Measurements from ENCODE around the gene NF2.

Gene NF2

DNA sequence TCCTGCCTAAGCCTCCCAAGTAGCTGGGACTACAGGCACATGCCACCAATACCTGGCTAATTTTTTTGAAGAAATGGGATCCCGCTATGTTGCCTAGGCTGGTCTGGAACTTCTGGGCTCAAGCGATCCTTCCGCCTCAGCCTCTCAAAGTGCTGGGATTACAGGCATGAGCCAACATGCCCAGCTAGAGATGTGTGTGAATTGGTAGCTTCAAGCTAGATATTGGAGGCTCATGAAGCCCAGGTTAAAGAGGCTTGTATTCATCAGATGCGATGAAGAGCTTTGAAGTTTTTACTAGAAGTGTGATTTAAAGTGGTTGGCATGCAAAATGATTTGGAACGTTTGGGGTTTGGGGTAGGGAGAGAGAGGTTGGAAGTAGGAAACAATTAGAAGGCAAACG lies 19.6 kb downstream of the NF2 start:
- H3K36me3 ChIP-seq (ENCODE audit: control insufficient read depth, low read length) = no peaks in the 10 kb centered on the region
- H3K79me2 ChIP-seq (ENCODE audit: control insufficient read depth, low read length) = peaks cover 86% of the 10 kb centered on the region
- H3K4me1 ChIP-seq (ENCODE audit: control insufficient read depth, low read length) = peaks cover 18% of the 10 kb centered on the region
- H3K9me2 ChIP-seq (replicated peaks; ENCODE audit: control insufficient read depth, low read length) = no peaks in the 10 kb centered on the region
- H4K20me1 ChIP-seq (ENCODE audit: control insufficient read depth, insufficient read depth, low read depth, low read length) = peaks cover 26% of the 10 kb centered on the region
- no peaks in the 10 kb centered on the region for H3K27me3 ChIP-seq (ENCODE audit: control insufficient read depth, low read length)
- H3K4me2 ChIP-seq (ENCODE audit: low read length) = no peak overlapping the region
- H3F3A ChIP-seq (ENCODE audit: control insufficient read depth, insufficient read depth) = peaks cover 3% of the 10 kb centered on the region; the same call in 1 of the 2 replicates
- H3K27ac ChIP-seq (ENCODE audit: low read depth, low read length) = no peak overlapping the region
- TF ChIP-seq EZH2phosphoT487 (IDR thresholded peaks at IDR 0.05; ENCODE audit: borderline replicate concordance, low read length) = no peak
- TF ChIP-seq, protein P1, sequence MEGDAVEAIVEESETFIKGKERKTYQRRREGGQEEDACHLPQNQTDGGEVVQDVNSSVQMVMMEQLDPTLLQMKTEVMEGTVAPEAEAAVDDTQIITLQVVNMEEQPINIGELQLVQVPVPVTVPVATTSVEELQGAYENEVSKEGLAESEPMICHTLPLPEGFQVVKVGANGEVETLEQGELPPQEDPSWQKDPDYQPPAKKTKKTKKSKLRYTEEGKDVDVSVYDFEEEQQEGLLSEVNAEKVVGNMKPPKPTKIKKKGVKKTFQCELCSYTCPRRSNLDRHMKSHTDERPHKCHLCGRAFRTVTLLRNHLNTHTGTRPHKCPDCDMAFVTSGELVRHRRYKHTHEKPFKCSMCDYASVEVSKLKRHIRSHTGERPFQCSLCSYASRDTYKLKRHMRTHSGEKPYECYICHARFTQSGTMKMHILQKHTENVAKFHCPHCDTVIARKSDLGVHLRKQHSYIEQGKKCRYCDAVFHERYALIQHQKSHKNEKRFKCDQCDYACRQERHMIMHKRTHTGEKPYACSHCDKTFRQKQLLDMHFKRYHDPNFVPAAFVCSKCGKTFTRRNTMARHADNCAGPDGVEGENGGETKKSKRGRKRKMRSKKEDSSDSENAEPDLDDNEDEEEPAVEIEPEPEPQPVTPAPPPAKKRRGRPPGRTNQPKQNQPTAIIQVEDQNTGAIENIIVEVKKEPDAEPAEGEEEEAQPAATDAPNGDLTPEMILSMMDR (IDR thresholded peaks at IDR 0.05; ENCODE audit: low read depth, low read length, poor library complexity, severe bottlenecking) = no peak
- no peaks in the 10 kb centered on the region for H3K9me3 ChIP-seq (ENCODE audit: control insufficient read depth, insufficient read depth, low read length)
- H3K4me3 ChIP-seq (ENCODE audit: low read length) = no peak overlapping the region

DNA sequence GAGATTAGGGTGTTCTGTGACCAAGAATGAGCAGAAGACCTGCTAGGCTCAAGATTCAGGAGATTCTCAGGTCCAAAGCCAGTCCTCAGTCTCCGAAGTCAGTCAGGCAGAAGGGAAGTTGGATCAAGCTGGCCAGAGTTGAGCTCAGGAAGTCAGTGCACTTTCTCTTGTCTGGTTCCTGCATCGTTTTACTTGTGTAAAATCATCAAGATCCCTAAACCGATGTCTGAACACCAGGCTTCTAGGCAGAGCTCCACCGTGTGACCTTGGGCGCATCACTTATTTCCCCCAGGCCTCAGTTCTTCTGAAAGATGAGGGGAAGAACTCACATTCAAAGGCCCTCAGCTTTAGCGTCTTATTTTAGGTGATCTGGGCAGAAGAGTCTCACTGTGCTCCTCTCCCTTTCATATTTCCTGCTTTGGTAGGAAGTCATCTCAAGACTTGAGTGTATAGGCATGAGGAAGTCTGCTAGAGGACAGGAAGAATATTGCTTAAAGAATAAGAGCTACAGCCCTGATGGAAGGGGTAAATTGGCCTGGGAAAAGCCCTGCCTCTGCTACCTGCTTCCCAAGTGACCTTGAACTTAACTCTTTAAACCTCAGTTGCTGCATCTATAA lies 20.2 kb downstream of the NF2 start:
- Histone ChIP-seq H4K20me1 (ENCODE audit: control insufficient read depth, insufficient read depth, low read depth, low read length) (peaks cover 24% of the 10 kb centered on the region), H3K4me3 (ENCODE audit: low read length) (no peak overlapping the region), H3K4me1 (ENCODE audit: control insufficient read depth, low read length) (peaks cover 18% of the 10 kb centered on the region), H3K79me2 (ENCODE audit: control insufficient read depth, low read length) (peaks cover 84% of the 10 kb centered on the region), H3K4me2 (ENCODE audit: low read length) (no peak overlapping the region), H3K27me3 (ENCODE audit: control insufficient read depth, low read length) (no peaks in the 10 kb centered on the region), H3F3A (ENCODE audit: control insufficient read depth, insufficient read depth) (peaks cover 3% of the 10 kb centered on the region; the same call in 1 of the 2 replicates), H3K9me2 (replicated peaks; ENCODE audit: control insufficient read depth, low read length) (no peaks in the 10 kb centered on the region), H3K9me3 (ENCODE audit: control insufficient read depth, insufficient read depth, low read length) (no peaks in the 10 kb centered on the region), H3K27ac (ENCODE audit: low read depth, low read length) (no peak overlapping the region), H3K36me3 (ENCODE audit: control insufficient read depth, low read length) (no peaks in the 10 kb centered on the region)
- TF ChIP-seq, protein P1 (IDR thresholded peaks at IDR 0.05; ENCODE audit: low read depth, low read length, poor library complexity, severe bottlenecking) = no peak
- TF ChIP-seq EZH2phosphoT487 (IDR thresholded peaks at IDR 0.05; ENCODE audit: borderline replicate concordance, low read length) = no peak

DNA sequence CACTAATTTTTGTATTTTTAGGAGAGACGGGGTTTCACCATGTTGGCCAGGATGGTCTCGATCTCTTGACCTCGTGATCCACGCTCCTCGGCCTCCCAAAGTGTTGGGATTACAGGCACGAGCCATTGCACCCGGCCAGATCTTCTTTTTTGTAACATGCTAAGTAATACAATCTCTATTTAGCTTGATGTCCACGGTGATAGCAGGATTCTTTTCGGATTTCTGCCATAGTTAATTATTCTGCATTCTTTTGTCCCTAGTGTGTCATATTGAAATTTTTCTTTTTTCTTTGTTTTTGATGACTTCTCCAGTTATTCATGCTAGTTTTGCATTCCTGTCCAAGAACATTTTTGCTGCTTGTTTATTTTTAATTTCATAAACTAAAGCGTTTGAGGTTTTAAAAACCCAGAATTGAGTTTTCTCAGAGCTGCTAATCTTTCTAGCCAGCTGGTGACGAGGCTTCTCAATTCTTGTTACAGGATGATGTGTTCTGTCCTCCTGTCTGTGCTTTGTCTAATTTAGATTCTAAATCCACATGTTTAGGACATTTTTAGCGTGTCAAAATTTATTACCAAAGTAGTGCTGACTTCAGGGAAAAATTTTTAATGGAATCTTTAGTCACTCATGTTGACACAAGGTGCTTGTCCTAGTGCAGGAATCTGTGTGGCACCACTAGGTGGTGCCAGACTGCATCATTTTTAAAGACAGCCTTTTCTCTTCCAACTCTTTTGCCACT lies 21.8 kb downstream of the NF2 start:
- Histone ChIP-seq H3K4me2 (ENCODE audit: low read length) (no peak overlapping the region), H3F3A (ENCODE audit: control insufficient read depth, insufficient read depth) (peaks cover 3% of the 10 kb centered on the region; the same call in 1 of the 2 replicates), H3K4me1 (ENCODE audit: control insufficient read depth, low read length) (peaks cover 18% of the 10 kb centered on the region), H3K9me3 (ENCODE audit: control insufficient read depth, insufficient read depth, low read length) (no peaks in the 10 kb centered on the region), H4K20me1 (ENCODE audit: control insufficient read depth, insufficient read depth, low read depth, low read length) (peaks cover 24% of the 10 kb centered on the region), H3K9me2 (replicated peaks; ENCODE audit: control insufficient read depth, low read length) (no peaks in the 10 kb centered on the region), H3K79me2 (ENCODE audit: control insufficient read depth, low read length) (peaks cover 84% of the 10 kb centered on the region), H3K4me3 (ENCODE audit: low read length) (no peak overlapping the region), H3K27ac (ENCODE audit: low read depth, low read length) (no peak overlapping the region), H3K36me3 (ENCODE audit: control insufficient read depth, low read length) (no peaks in the 10 kb centered on the region), H3K27me3 (ENCODE audit: control insufficient read depth, low read length) (no peaks in the 10 kb centered on the region)
- TF ChIP-seq EZH2phosphoT487 (IDR thresholded peaks at IDR 0.05; ENCODE audit: borderline replicate concordance, low read length) = no peak
- TF ChIP-seq, protein P1 (IDR thresholded peaks at IDR 0.05; ENCODE audit: low read depth, low read length, poor library complexity, severe bottlenecking) = peak; percentile 97
